ENCODE measurements around the gene GEMIN7. TPM values are rescaled to one million over a fixed set of nuclear protein-coding genes. Genes with fewer than 3 reads are reported as not detected.

The GEMIN7 gene
- total and polyA plus RNA-seq, 2 experiments from 2014 or later: 49.6 to 90.5 TPM

DNA sequence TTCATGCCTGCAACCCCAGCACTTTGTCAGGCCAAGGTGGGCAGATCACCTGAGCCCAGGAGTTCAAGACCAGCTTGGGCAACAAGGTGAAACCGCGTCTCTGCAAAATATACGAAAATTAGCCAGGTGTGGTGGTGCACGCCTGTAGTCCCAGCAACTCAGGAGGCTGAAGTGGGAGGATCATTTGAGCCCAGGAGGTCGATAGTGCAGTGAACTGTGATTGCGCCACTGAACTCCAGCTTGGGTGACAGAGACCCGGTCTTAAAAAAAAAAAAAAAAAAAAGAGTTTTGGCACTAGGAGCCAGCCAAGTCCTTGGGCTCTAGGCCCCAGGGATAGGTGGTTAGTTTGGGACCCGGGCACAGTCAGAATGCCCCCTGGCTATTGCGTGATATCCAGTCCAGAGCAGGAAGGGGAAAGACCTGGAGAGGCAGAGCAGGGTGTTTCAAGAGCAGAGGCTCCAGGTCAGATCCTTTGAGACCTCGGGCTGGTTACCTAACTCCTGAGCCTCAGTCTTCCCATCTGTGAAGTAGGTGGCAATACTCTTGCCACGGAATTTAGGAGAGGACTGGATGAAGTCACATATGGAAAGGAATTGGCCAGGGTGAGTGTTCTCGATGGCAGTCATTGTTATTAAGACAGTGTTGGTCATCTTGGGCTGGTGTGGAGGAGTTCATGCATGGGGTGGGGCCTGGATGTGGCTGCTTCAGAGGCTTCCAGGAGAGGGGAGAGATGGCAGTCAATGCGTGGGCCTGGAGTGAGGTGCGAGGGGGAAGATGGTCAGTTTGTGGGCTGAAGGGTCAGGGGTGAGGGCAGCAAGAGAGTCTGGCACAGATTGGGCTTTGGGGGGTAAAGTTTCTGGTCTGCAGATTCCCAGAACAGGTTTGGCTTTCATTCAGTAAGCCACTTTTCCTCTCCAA is 16.7 kb downstream of the GEMIN7 start:
- Mint-ChIP-seq H3K4me3 (peak overlapping the region; percentile 2; the same call in 1 of the 3 replicates), H3K27ac (no peak overlapping the region; the same call in 1 of the 2 replicates), H3K36me3 (ENCODE audit: low read depth) (peaks cover 11% of the 10 kb centered on the region), H3K9me3 (no peaks in the 10 kb centered on the region), H3K27me3 (ENCODE audit: insufficient read depth, low read depth, poor library complexity) (peaks cover 35% of the 10 kb centered on the region), H3K4me1 (peaks cover 65% of the 10 kb centered on the region)
- no peak for DNase-seq (ENCODE audit: low spot score)
- H3K4me1 ChIP-seq (ENCODE audit: insufficient read depth): peaks cover 26% of the 10 kb centered on the region
- H3K36me3 ChIP-seq (ENCODE audit: insufficient read depth): no peaks in the 10 kb centered on the region
- no peak overlapping the region for H3K4me2 ChIP-seq
- H3K4me3 ChIP-seq: no peak overlapping the region
- no peak overlapping the region for H2AFZ ChIP-seq
- no peaks in the 10 kb centered on the region for H3K9me2 ChIP-seq (ENCODE audit: insufficient read depth)
- ATAC-seq: no peak
- TF ChIP-seq, protein P1, sequence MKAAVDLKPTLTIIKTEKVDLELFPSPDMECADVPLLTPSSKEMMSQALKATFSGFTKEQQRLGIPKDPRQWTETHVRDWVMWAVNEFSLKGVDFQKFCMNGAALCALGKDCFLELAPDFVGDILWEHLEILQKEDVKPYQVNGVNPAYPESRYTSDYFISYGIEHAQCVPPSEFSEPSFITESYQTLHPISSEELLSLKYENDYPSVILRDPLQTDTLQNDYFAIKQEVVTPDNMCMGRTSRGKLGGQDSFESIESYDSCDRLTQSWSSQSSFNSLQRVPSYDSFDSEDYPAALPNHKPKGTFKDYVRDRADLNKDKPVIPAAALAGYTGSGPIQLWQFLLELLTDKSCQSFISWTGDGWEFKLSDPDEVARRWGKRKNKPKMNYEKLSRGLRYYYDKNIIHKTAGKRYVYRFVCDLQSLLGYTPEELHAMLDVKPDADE (IDR thresholded peaks at IDR 0.05): no peak
- TF ChIP-seq, protein P2, sequence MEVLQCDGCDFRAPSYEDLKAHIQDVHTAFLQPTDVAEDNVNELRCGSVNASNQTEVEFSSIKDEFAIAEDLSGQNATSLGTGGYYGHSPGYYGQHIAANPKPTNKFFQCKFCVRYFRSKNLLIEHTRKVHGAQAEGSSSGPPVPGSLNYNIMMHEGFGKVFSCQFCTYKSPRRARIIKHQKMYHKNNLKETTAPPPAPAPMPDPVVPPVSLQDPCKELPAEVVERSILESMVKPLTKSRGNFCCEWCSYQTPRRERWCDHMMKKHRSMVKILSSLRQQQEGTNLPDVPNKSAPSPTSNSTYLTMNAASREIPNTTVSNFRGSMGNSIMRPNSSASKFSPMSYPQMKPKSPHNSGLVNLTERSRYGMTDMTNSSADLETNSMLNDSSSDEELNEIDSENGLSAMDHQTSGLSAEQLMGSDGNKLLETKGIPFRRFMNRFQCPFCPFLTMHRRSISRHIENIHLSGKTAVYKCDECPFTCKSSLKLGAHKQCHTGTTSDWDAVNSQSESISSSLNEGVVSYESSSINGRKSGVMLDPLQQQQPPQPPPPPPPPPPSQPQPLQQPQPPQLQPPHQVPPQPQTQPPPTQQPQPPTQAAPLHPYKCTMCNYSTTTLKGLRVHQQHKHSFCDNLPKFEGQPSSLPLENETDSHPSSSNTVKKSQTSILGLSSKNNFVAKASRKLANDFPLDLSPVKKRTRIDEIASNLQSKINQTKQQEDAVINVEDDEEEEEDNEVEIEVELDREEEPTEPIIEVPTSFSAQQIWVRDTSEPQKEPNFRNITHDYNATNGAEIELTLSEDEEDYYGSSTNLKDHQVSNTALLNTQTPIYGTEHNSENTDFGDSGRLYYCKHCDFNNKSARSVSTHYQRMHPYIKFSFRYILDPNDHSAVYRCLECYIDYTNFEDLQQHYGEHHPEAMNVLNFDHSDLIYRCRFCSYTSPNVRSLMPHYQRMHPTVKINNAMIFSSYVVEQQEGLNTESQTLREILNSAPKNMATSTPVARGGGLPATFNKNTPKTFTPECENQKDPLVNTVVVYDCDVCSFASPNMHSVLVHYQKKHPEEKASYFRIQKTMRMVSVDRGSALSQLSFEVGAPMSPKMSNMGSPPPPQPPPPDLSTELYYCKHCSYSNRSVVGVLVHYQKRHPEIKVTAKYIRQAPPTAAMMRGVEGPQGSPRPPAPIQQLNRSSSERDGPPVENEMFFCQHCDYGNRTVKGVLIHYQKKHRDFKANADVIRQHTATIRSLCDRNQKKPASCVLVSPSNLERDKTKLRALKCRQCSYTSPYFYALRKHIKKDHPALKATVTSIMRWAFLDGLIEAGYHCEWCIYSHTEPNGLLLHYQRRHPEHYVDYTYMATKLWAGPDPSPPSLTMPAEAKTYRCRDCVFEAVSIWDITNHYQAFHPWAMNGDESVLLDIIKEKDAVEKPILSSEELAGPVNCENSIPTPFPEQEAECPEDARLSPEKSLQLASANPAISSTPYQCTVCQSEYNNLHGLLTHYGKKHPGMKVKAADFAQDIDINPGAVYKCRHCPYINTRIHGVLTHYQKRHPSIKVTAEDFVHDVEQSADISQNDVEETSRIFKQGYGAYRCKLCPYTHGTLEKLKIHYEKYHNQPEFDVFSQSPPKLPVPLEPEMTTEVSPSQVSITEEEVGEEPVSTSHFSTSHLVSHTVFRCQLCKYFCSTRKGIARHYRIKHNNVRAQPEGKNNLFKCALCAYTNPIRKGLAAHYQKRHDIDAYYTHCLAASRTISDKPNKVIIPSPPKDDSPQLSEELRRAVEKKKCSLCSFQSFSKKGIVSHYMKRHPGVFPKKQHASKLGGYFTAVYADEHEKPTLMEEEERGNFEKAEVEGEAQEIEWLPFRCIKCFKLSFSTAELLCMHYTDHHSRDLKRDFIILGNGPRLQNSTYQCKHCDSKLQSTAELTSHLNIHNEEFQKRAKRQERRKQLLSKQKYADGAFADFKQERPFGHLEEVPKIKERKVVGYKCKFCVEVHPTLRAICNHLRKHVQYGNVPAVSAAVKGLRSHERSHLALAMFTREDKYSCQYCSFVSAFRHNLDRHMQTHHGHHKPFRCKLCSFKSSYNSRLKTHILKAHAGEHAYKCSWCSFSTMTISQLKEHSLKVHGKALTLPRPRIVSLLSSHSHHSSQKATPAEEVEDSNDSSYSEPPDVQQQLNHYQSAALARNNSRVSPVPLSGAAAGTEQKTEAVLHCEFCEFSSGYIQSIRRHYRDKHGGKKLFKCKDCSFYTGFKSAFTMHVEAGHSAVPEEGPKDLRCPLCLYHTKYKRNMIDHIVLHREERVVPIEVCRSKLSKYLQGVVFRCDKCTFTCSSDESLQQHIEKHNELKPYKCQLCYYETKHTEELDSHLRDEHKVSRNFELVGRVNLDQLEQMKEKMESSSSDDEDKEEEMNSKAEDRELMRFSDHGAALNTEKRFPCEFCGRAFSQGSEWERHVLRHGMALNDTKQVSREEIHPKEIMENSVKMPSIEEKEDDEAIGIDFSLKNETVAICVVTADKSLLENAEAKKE (CRISPR knock-in tag; IDR thresholded peaks at IDR 0.05): no peak
- TF ChIP-seq NANOG (IDR thresholded peaks at IDR 0.05; ENCODE audit: borderline replicate concordance) (no peak), ZNF331 (CRISPR knock-in tag; IDR thresholded peaks at IDR 0.05; ENCODE audit: low read depth) (no peak), POLR2AphosphoS5 (IDR thresholded peaks at IDR 0.05; ENCODE audit: low read depth) (no peak), ZNF114 (CRISPR knock-in tag; IDR thresholded peaks at IDR 0.05) (no peak), CREB1 (CRISPR knock-in tag; IDR thresholded peaks at IDR 0.05; ENCODE audit: low read depth) (no peak)
- TF ChIP-seq, protein P3, sequence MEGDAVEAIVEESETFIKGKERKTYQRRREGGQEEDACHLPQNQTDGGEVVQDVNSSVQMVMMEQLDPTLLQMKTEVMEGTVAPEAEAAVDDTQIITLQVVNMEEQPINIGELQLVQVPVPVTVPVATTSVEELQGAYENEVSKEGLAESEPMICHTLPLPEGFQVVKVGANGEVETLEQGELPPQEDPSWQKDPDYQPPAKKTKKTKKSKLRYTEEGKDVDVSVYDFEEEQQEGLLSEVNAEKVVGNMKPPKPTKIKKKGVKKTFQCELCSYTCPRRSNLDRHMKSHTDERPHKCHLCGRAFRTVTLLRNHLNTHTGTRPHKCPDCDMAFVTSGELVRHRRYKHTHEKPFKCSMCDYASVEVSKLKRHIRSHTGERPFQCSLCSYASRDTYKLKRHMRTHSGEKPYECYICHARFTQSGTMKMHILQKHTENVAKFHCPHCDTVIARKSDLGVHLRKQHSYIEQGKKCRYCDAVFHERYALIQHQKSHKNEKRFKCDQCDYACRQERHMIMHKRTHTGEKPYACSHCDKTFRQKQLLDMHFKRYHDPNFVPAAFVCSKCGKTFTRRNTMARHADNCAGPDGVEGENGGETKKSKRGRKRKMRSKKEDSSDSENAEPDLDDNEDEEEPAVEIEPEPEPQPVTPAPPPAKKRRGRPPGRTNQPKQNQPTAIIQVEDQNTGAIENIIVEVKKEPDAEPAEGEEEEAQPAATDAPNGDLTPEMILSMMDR (conservative IDR thresholded peaks at IDR 0.05; ENCODE audit: low read depth in 2 of 2): no peak
- H3K27me3 ChIP-seq (ENCODE audit: insufficient read depth): no peaks in the 10 kb centered on the region
- H3K27ac ChIP-seq (ENCODE audit: low read depth): no peak overlapping the region
- H4K20me1 ChIP-seq (replicated peaks; ENCODE audit: insufficient read depth): peaks cover 57% of the 10 kb centered on the region
- H3F3A ChIP-seq (replicated peaks; ENCODE audit: low read depth): peaks cover 5% of the 10 kb centered on the region
- peaks cover 77% of the 10 kb centered on the region for H3K79me2 ChIP-seq (replicated peaks; ENCODE audit: insufficient read depth)

Measured in GM23338 (cell line).